ENCODE measurements around the gene SERTAD1.

SERTAD1 gene

GRCh38 chr19:40393894-40394815 is 31.6 kb downstream of the SERTAD1 start:
- no peak for TF ChIP-seq POLR2A (IDR thresholded peaks at IDR 0.05; ENCODE audit: low read depth, low read length)
- DNase-seq (ENCODE audit: insufficient read length, low spot score) (no peak), FAIRE-seq (no peak)

- TF ChIP-seq POLR2A (IDR thresholded peaks at IDR 0.05; ENCODE audit: low read depth, low read length): no peak
- FAIRE-seq: no peak
- DNase-seq (ENCODE audit: insufficient read length, low spot score): no peak
Observed at GRCh38 chr19:40392894-40393517, 32.8 kb downstream of the SERTAD1 start.

- no peak for TF ChIP-seq POLR2A (IDR thresholded peaks at IDR 0.05; ENCODE audit: low read depth, low read length)
- no peak for FAIRE-seq
- no peak for DNase-seq (ENCODE audit: insufficient read length, low spot score)
Observed at GRCh38 chr19:40392123-40392522, 33.7 kb downstream of the SERTAD1 start.

GRCh38 chr19:40390084-40390742 is 35.6 kb downstream of the SERTAD1 start, which contains the start of gene HIPK4:
TSS of gene HIPK4 (minus strand) at chr19:40390181. CDS start at chr19:40389902, 279 bp downstream.
- TF ChIP-seq POLR2A (IDR thresholded peaks at IDR 0.05; ENCODE audit: low read depth, low read length): no peak
- DNase-seq (ENCODE audit: insufficient read length, low spot score): no peak
- FAIRE-seq: no peak

- no peak for TF ChIP-seq POLR2A (IDR thresholded peaks at IDR 0.05; ENCODE audit: low read depth, low read length)
- DNase-seq (ENCODE audit: insufficient read length, low spot score): no peak
- FAIRE-seq: no peak
Observed at GRCh38 chr19:40389404-40390083, 36.2 kb downstream of the SERTAD1 start.

GRCh38 chr19:40388481-40388880 is 37.3 kb downstream of the SERTAD1 start:
- no peak for TF ChIP-seq POLR2A (IDR thresholded peaks at IDR 0.05; ENCODE audit: low read depth, low read length)
- DNase-seq (ENCODE audit: insufficient read length, low spot score) (no peak), FAIRE-seq (no peak)

- DNase-seq (ENCODE audit: insufficient read length, low spot score): no peak
- no peak for TF ChIP-seq POLR2A (IDR thresholded peaks at IDR 0.05; ENCODE audit: low read depth, low read length)
- FAIRE-seq: no peak
Observed at GRCh38 chr19:40387155-40387554, 38.6 kb downstream of the SERTAD1 start.

GRCh38 chr19:40383668-40384248 is 42.0 kb downstream of the SERTAD1 start:
- FAIRE-seq (no peak), DNase-seq (ENCODE audit: insufficient read length, low spot score) (no peak)

GRCh38 chr19:40381321-40381720 is 44.5 kb downstream of the SERTAD1 start:
- DNase-seq (ENCODE audit: insufficient read length, low spot score) (no peak), FAIRE-seq (no peak)

More at GRCh38 chr19:40383668-40384248, 42.0 kb downstream of the SERTAD1 start:
- TF ChIP-seq POLR2A (IDR thresholded peaks at IDR 0.05; ENCODE audit: low read depth, low read length): no peak

GRCh38 chr19:40380199-40381037 is 45.4 kb downstream of the SERTAD1 start:
- FAIRE-seq: no peak
- no peak for TF ChIP-seq POLR2A (IDR thresholded peaks at IDR 0.05; ENCODE audit: low read depth, low read length)
- DNase-seq (ENCODE audit: insufficient read length, low spot score): no peak

More at GRCh38 chr19:40381321-40381720, 44.5 kb downstream of the SERTAD1 start:
- no peak for TF ChIP-seq POLR2A (IDR thresholded peaks at IDR 0.05; ENCODE audit: low read depth, low read length)

- no peak for TF ChIP-seq POLR2A (IDR thresholded peaks at IDR 0.05; ENCODE audit: low read depth, low read length)
- FAIRE-seq (no peak), DNase-seq (ENCODE audit: insufficient read length, low spot score) (no peak)
Observed at GRCh38 chr19:40379446-40380198, 46.2 kb downstream of the SERTAD1 start.

- FAIRE-seq (no peak), DNase-seq (ENCODE audit: insufficient read length, low spot score) (no peak)
- TF ChIP-seq POLR2A (IDR thresholded peaks at IDR 0.05; ENCODE audit: low read depth, low read length): no peak
Observed at GRCh38 chr19:40378509-40378908, 47.3 kb downstream of the SERTAD1 start.
